Measurements from ENCODE around the gene CCDC85C. TPM values are rescaled to one million over a fixed set of nuclear protein-coding genes. Genes with fewer than 3 reads are reported as not detected.

Gene CCDC85C
- total and polyA plus RNA-seq, 2 of the 8 experiments (the other 6 are each of a cell fraction or from before 2014, with no cell fraction given): 16.8 to 35.8 TPM

DNA sequence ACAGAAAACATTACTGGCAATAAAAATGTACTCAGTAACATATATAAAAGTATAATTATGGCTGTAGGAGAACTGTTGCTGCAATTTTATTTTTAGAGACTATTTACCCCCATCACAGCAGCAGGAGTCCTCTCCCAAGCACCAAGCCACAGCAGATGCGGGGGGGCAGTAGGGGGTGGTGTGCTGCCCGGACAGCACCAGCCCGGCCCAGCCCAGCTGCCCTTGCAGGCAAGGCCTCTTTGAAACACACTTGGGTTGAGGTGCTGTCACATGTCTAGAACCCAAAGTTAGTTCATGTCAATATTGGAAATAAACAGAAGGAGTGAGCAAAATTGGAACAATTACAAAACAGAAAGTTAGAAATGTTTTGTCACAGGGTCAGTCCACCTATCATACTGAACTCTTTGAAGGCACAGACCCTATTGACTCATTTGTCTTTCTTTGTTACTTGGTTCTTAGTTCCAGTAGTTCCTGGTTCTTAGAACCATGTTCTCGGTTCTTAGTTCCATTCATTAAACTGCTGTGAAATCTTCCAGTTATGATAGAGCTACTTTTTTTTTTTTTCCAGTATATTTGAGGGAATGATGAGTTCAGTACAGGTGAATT lies 100.1 kb downstream of the CCDC85C start (continued):
- no peak for TF ChIP-seq RFX5 (IDR thresholded peaks at IDR 0.05; ENCODE audit: borderline replicate concordance, low read depth, low read length)
- no peak for TF ChIP-seq SRF (IDR thresholded peaks at IDR 0.05; ENCODE audit: low read depth, low read length)

Measured in H1 (cell line).